GM18508 (cell line): ENCODE results near the gene GFPT1.

Source experiments
- ATAC-seq: cut with Tn5 transposase; IDR thresholded peaks from one replicate; pipeline ENCODE4 v1.9.1; 2021; ENCODE audit warnings: moderate number of reproducible peaks; ENCODE audit not compliant: insufficient read depth, unreplicated experiment

Gene GFPT1

DNA sequence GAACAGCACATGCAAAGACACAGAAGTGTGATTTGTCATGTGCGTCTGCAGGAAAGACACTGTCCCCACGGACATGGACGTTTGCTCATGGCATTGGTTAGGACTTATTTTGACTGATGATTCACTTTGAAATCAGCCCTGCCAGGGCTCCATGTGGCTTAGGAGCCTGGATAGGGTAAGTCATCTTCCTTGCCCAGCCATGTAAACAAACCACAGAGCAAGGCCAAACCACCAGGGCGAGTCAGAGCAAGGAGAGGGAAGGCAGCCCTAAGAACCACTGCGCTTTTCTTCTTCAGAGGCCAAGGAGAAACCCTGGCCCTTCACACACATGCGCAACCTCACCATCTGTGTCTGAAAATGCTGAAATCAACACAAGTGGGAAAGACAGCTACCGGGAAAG, 88.8 kb downstream of the GFPT1 start:
- ATAC-seq: no peak

DNA sequence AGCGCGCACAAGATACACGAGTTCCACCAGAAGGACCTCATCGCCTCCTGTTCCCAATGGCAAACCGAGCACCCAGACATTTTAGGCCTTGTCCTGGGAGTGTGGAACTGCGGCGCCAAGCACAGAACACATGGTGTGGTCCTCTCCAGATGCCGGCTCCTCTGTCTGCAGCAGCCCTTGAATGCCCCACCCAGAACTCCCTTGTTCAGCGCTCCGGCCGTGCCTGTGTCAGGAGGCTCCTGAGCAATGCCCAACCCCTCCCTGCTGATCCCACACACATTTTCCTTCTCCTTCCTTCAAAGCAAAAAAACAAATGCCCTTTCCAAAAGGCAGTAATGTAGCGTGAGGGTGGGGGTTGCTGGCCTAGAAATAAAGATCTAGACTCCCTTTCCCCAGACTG, 89.8 kb downstream of the GFPT1 start:
- ATAC-seq: no peak

DNA sequence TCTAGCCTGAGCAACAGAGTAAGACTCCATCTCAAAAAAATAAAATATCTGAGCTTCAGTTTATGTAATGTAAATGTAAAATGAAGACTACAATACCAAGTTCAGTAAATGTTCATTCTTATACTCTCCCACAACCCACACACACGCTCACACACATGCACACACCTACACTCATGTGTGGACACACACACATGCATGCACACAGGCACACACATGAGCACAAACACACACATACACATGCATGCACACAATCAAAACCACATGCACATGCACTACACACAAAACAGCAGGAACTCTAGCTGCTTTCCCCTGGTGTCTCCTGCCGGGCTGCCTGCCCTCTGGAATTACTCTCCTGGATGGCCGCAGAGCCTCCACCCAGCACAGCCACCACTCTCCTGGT, 90.6 kb downstream of the GFPT1 start:
- ATAC-seq: no peak

DNA sequence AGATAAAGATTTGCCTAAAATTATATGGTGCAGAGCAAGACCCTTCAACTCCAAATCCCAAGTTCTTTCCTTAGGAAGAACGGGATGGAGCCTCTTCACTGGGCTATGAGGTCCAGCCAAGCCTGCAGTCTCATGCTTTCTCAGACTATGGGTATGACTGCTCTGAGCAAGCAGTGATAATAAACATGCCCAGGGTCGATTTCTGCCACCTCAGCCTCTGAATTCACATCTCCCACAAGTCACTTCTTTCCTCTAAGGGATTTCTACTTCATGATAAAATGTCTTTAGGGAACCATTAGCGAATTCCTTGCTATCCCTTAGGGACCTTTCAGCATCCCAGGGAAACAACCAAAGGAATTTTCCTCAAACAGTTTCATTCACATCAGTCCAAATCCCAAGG, 94.8 kb downstream of the GFPT1 start:
- no peak for ATAC-seq

DNA sequence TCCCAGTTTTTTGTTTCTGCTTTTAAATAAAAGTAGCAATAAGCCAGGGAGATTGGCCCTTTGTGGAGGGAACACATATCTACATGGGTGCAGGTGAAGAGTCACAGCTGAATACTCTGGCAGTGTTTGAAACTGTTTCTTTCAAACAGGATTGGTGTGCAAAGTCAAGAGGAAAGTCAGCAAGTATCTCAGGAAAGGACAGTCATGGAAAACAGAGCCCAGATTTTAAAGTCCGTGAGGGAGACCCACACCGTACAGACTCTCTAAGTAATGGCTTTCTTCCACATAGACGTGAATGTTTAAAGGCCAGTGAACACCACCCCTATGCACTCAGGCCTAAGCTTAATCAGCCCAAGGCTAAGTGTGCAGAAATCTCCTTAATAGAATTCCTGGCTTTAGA, 95.3 kb downstream of the GFPT1 start:
- ATAC-seq: no peak

DNA sequence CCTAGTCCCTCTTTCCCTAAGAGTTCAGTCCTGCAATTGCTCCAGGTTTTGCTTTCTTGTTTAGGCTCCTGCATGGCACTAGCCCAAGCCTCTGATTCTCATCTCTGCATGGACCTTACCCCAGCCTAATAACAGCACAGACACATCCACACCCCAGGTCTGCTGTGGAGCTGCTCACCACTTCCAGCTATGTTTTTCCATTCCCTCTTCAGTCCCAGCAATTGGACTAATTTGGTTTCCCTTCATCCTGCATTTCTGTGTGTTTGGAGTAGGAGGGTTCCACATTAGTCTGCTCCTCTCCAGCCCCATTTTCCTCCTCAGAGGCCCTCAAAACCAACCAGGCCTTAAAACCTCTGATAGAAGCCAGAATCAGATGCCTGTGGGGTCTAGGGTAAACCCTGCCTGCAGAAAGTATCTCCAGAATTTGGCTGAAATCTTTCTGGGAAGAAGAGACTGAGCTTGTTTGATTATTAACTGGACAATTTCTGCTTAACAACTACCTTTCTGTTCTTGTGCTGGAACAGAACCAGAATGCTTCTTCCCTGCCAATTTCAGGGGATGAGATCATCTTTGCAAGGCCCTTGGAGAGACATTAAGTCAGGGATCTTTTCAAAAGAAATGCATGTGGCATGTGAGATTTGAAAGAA, 95.9 kb downstream of the GFPT1 start:
- no peak for ATAC-seq

DNA sequence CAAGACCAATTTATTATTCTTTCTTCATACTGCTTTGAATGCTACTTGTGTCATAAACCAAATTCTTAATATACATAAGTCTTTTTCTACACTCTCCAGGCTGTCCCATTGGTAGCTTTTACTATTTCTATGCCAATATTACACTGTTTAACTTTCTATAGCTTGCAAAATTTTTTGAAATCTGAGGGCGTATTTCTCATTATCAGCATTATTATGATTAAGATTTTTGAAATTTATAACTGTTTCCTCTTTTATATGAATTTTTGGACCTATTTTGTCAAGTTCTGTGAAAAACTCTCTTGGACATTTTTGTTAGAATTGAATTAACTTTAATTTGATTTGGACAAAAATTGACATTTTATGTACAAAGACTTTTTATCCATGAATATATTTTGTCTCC, 98.6 kb downstream of the GFPT1 start:
- ATAC-seq: no peak

DNA sequence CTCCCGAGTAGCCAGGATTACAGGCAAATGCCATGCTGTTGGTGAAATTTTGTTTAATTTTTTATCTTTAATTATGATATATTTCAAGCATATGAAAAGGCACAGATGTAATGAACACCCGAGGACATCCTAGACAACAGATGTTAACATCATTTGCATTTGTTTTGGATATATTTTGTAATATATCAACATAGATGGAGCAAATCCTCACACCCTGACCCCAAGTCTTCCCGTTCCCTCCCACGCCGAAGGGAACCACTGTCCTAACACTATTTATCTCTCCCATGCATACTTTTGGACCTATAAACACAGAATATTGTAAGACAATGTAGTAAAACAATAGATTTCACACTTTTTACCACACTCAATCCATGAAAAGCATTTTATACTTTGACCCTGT, 99.5 kb downstream of the GFPT1 start:
- ATAC-seq: no peak

DNA sequence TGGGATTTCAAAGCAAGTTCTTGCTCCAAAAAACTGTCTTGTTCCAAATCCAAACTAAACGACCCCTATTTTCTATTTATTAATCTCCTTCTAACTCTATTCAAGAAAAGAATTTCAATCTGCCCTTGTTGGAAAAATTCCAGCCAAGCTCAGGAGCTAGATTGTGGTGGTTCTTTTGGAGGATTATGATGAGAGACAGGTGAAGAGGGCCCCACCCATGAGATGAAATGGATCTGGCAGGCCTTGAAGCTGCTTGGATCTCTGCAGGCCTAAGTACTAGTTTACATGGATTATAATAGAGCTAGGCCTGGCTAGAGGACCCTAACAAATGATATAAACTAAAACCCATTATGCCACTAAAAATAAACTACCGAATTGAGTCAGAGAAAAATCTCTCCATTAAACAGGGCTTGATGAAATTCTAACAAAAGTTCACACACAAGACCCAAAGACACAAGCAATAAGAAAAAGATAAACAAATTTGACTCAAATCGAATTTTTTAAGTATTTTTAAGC, 101.6 kb downstream of the GFPT1 start:
- ATAC-seq: no peak

DNA sequence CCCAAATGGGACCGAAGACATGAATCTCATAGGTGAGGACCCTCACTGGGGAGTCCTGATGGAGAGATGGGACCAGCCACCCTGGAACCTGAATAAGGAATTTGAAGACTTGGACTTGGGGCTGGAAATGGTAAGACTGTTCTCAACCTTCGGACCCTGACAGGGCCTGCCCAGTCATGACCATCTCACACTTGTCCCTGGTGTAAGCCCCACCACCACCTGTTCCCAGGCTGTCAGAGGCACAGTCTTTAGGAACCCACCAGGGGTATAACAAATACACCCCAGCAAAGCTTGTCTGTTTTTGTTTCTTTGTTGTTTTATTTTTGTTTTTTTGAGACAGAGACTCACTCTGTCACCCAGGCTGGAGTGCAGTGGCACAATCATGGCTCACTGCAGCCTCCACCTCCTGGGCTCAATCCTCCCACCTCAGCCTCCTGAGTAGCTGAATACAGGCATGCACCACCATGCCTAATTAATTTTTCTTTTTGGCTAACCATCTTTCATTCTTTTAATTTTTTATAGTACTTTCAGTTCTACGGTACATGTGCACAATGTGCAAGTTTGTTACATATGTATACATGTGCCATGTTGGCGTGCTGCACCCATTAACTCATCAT, 106.1 kb downstream of the GFPT1 start:
- no peak for ATAC-seq

DNA sequence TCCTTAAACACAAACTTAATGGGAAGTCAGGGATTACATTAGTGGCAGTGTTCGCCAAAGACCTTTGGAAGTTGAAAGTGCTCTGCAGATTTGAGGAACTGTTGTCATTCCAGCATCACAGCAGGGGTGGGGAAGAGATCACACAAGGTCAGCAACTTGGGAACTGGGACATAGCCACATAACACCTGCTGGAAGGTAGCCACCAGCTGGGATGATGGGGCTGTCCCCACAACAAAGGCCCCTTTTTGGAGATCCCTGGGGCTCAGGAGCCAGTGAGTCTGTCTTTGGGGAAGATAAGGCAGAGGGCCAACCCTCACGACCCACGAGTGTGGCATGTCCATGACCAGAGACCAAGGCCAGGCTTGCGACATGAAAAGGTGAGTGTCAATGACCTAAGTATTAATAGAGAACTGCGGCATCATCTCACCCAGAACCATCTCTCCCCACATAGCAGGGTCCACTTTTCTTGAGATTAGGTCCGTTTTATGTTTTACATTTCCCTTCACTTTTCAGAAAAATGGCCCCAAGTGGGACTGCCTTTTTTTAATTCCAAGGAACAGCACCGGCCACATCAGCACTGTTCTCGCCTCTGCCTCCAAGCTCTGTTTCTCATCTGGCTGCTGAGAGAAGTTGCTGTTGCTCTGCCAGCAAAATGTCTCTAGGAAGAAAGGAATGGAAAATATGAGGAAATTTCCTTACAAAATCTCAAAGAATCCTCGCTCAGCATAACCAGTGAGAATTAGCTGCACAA, 106.9 kb downstream of the GFPT1 start:
- no peak for ATAC-seq

DNA sequence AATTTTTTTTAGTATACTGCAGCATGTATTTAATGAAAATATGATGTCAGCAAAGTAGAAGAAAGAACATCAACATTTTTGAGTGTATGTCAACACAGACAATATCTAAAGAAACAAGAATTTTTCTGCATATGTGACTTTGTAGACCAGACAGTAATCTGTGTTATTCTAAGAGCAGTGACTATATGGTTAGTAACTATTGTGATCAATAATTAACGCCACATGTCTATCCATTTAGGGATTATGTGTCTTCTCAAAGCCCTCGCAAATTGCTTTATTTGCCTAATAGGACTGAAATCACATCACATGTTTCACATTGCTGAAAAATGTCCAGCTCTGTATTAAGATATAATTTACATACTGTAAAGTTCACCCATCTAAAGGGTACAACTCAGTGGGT, 107.8 kb downstream of the GFPT1 start:
- no peak for ATAC-seq

DNA sequence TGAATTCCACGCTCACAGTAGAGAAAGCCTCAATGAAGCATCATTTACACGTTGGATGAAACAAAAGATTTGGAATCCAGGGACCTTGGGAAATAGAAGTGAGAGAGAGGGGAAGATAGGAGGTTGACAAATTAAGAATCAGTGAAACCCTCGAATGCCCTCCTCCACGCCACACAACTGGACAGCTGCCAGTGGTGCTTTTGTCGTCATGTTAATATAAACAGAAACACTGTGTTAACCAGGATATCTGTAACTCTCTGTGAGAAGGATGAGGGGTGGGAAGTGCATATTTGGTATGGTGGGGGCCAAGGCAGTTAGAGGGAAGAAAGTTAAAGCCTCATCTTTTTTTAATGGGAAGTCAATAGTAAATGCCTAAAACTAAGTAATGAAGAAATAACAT, 108.7 kb downstream of the GFPT1 start:
- ATAC-seq: no peak

DNA sequence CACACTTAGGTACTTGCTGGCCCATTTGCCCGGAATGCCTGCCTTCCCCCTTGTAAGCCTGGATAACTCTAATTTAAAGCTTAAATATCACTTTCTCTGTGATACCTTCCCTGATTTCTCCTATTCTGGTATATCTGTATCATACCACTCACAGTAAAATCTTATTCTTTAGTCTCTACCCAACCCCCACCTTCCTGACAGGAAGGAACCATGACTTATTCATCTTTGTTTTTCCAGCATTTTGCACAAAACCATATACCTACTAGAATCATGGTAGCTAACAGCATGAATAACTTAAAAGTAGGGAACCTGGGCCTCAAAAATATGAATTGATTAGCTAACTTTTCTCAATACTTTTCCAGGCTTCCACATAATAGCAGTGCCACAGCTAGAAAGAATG, 111.5 kb downstream of the GFPT1 start:
- no peak for ATAC-seq

DNA sequence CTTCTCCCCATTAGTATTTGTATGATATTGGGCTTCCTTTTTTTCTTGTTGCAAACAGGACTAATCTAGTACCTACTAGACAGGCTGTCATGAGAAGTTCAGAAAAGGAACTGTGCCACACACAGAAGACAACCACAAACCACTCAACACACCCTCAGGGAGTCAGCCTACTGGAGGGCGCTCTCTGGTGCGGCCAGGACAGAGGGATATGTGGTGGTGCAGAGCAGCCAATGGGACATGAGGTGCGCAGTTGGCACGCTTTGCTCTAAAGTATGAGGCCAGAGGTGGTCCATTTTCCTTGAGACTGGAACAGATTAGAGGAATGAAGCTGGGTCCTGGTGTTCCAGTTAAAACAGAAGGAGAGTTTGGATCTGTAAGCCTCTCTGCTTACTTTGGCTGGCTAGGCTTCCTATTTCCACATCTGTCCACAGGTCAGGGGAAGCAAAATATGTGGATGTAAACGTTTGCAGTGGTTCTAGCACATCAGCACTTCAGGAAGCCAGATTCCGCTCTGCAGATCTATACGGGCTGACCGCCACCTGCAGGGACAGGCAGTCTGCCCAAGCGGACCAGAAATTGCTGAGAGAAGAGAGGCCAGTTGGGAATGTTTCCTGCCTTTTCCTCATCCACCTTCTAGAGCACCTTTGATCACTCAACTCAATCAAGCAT, 114.1 kb downstream of the GFPT1 start:
- ATAC-seq: no peak

DNA sequence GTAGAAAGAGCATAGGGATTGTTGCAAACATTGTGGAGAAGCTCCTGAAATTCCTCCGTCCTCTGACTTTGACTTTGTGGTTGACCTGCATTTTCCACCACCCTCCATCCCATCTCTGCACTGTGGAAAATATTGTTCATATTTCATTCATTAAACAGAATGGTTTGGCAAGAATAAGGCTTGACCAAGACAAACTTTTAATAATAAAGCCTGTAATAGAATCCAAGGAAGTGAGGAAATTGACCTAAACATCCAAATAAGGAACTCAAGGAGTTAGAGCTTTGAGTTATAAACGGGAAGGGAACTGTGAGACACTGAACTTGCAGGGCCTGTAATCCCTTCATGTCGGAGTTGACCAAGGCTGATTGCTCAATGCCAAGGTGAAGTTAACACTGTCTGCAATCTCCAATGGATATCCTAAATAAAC, 115.2 kb downstream of the GFPT1 start:
- no peak for ATAC-seq
